ENCODE measurements around the gene LHPP.
"Not testable (repeated sequence)": the region's sequence is repeated elsewhere in the genome, so short reads cannot be mapped to it uniquely, and the experiment has no call there.

LHPP gene

GRCh38 chr10:124547647-124548168 is 86.1 kb downstream of the LHPP start:
- no peak for TF ChIP-seq GABPA (IDR thresholded peaks at IDR 0.05; ENCODE audit: low read depth)
- TF ChIP-seq POLR2AphosphoS5 (IDR thresholded peaks at IDR 0.05; ENCODE audit: low read depth), result no peak
- TF ChIP-seq REST (IDR thresholded peaks at IDR 0.05; ENCODE audit: insufficient replicate concordance, low read depth), result no peak
- no peak for TF ChIP-seq SPI1 (IDR thresholded peaks at IDR 0.05; ENCODE audit: borderline replicate concordance, low read depth)
- TF ChIP-seq CTCF (IDR thresholded peaks at IDR 0.05; ENCODE audit: insufficient read depth, low read length), result no peak
- Histone ChIP-seq H3K27me3 (ENCODE audit: insufficient read depth, poor library complexity, severe bottlenecking) (no peaks in the 10 kb centered on the region), H3K4me3 (replicated peaks; ENCODE audit: insufficient read depth, low read length) (no peak overlapping the region), H3K27ac (replicated peaks) (no peak overlapping the region)
- no peak for DNase-seq (ENCODE audit: low read depth in 1 of 2, low spot score in 1 of 2)

DNA sequence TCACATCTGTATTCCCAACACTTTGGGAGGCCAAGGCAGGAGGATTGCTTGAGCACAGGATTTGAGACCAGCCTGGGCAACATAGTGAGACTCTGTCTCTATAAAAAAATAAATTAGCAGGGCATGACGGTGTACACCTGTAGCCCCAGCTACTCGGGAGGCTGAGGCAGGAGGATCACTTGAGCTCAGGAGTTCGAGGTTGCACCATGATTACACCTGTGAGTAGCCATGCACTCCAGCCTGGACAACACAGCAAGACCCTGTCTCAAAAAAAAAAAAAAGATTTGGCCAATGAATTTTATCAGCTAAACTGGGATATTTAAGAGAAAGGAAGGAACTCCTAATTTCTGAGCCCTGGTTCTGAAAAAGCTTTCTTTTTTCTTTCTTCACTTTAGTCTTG is 87.5 kb downstream of the LHPP start:
- DNase-seq (ENCODE audit: low read depth in 1 of 2, low spot score in 1 of 2); H3K27ac ChIP-seq (replicated peaks); H3K27me3 ChIP-seq (ENCODE audit: insufficient read depth, poor library complexity, severe bottlenecking); H3K4me3 ChIP-seq (replicated peaks; ENCODE audit: insufficient read depth, low read length): not testable (repeated sequence)

GRCh38 chr10:124550293-124551034 is 88.8 kb downstream of the LHPP start:
- Histone ChIP-seq H3K4me3 (replicated peaks; ENCODE audit: insufficient read depth, low read length) (no peak overlapping the region), H3K27ac (replicated peaks) (no peak overlapping the region), H3K27me3 (ENCODE audit: insufficient read depth, poor library complexity, severe bottlenecking) (no peaks in the 10 kb centered on the region)
- no peak for DNase-seq (ENCODE audit: low read depth in 1 of 2, low spot score in 1 of 2)
- no peak for TF ChIP-seq REST (IDR thresholded peaks at IDR 0.05; ENCODE audit: insufficient replicate concordance, low read depth)
- TF ChIP-seq POLR2AphosphoS5 (IDR thresholded peaks at IDR 0.05; ENCODE audit: low read depth), result no peak
- no peak for TF ChIP-seq CTCF (IDR thresholded peaks at IDR 0.05; ENCODE audit: insufficient read depth, low read length)
- TF ChIP-seq GABPA (IDR thresholded peaks at IDR 0.05; ENCODE audit: low read depth), result no peak
- TF ChIP-seq SPI1 (IDR thresholded peaks at IDR 0.05; ENCODE audit: borderline replicate concordance, low read depth), result no peak

DNA sequence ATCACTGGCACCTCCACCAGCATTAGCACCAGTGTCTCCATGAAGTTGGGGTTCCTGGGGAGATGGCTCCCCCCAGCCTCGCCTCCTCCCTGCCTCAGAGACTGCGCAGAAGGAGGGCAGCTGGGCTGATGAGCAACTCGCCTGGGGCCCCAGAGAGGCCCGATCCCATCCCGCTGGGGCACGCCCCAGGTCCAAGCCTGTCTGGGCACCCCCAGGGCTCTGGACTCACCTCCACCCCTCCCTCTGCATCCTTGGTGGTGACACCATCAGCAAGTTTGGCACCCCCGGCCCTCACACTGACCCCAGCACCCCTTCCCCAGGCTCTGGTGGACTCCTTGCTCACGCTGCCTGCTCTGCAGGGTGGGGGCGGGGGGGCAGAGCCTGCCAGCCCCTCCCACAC is 89.5 kb downstream of the LHPP start:
- Histone ChIP-seq H3K27me3 (ENCODE audit: insufficient read depth, poor library complexity, severe bottlenecking) (no peaks in the 10 kb centered on the region), H3K4me3 (replicated peaks; ENCODE audit: insufficient read depth, low read length) (no peak overlapping the region), H3K27ac (replicated peaks) (no peak overlapping the region)
- no peak for TF ChIP-seq POLR2AphosphoS5 (IDR thresholded peaks at IDR 0.05; ENCODE audit: low read depth)
- TF ChIP-seq REST (IDR thresholded peaks at IDR 0.05; ENCODE audit: insufficient replicate concordance, low read depth), result no peak
- no peak for TF ChIP-seq CTCF (IDR thresholded peaks at IDR 0.05; ENCODE audit: insufficient read depth, low read length)
- no peak for TF ChIP-seq SPI1 (IDR thresholded peaks at IDR 0.05; ENCODE audit: borderline replicate concordance, low read depth)
- TF ChIP-seq GABPA (IDR thresholded peaks at IDR 0.05; ENCODE audit: low read depth), result no peak
- no peak for DNase-seq (ENCODE audit: low read depth in 1 of 2, low spot score in 1 of 2)
